ENCODE data around the gene RPGRIP1.
"Not testable (repeated sequence)": the region's sequence is repeated elsewhere in the genome, so short reads cannot be mapped to it uniquely, and the experiment has no call there.

RPGRIP1 gene

GRCh38 chr14:21279783-21280182 is at the start of gene RPGRIP1:
Gene RPGRIP1 (plus strand): TSS chr14:21280083. CDS start chr14:21287977, 7,894 bp downstream.
- DNase-seq: no peak

GRCh38 chr14:21231020-21231652 is 48.7 kb upstream of the RPGRIP1 start:
- no peak for DNase-seq

- DNase-seq: no peak
Measured at GRCh38 chr14:21233457-21234076, 46.3 kb upstream of the RPGRIP1 start.

- DNase-seq: no peak
Measured at GRCh38 chr14:21234112-21234511, 45.8 kb upstream of the RPGRIP1 start.

GRCh38 chr14:21236948-21237797 is 42.7 kb upstream of the RPGRIP1 start:
- no peak for DNase-seq

- no peak for DNase-seq
Measured at GRCh38 chr14:21238823-21239518, 40.9 kb upstream of the RPGRIP1 start.

GRCh38 chr14:21240417-21240816 is 39.5 kb upstream of the RPGRIP1 start:
- no peak for DNase-seq

GRCh38 chr14:21241218-21241819 is 38.6 kb upstream of the RPGRIP1 start:
- DNase-seq: no peak

GRCh38 chr14:21244544-21244943 is 35.3 kb upstream of the RPGRIP1 start:
- peak in 1 of 2 donors; percentile 6 for DNase-seq

GRCh38 chr14:21245813-21246212 is 34.1 kb upstream of the RPGRIP1 start:
- no peak for DNase-seq

GRCh38 chr14:21248338-21248737 is 31.5 kb upstream of the RPGRIP1 start:
- DNase-seq: no peak

- no peak for DNase-seq
Measured at GRCh38 chr14:21248739-21249411, 31.0 kb upstream of the RPGRIP1 start.

- no peak for DNase-seq
Measured at GRCh38 chr14:21251215-21251614, 28.7 kb upstream of the RPGRIP1 start.

GRCh38 chr14:21252149-21252548 is 27.7 kb upstream of the RPGRIP1 start:
- no peak for DNase-seq

GRCh38 chr14:21255385-21256101 is 24.3 kb upstream of the RPGRIP1 start:
- no peak for DNase-seq

GRCh38 chr14:21256102-21256447 is 23.8 kb upstream of the RPGRIP1 start:
- DNase-seq: not testable (repeated sequence)

GRCh38 chr14:21256539-21257393 is 23.1 kb upstream of the RPGRIP1 start:
- DNase-seq: no peak

- no peak for DNase-seq
Measured at GRCh38 chr14:21257394-21257909, 22.4 kb upstream of the RPGRIP1 start.

GRCh38 chr14:21258005-21258888 is 21.6 kb upstream of the RPGRIP1 start:
- DNase-seq: no peak
